HG03196 (cell line): ENCODE measurements around the gene UTS2B.
A peak's percentile ranks its signal among the peaks of the same experiment; 100 is the strongest.
"Not testable (repeated sequence)": the region's sequence is repeated elsewhere in the genome, so short reads cannot be mapped to it uniquely, and the experiment has no call there.

Experiments
- ATAC-seq: cut with Tn5 transposase; IDR thresholded peaks from one replicate; pipeline ENCODE4 v1.9.1; 2021; ENCODE audit not compliant: unreplicated experiment

UTS2B gene

DNA sequence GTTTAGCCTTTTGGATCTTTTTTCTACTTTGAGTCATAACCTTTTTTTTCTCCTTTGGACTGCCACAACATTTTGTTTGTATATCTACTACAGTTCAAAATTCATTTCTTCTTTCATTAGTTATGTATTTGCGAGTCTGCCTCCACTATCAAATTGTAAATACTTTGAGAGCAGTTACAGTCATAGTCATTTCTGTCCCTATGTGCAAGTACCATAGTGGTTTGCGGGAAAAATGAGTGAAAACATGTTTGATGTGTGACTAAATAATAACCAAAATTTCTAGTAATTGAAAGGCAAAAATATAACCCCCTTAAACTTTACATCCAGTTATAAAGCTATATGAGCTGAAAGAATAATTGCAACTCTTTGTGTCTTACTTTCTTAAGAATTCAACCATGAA, 46.9 kb downstream of the UTS2B start:
- ATAC-seq = no peak

DNA sequence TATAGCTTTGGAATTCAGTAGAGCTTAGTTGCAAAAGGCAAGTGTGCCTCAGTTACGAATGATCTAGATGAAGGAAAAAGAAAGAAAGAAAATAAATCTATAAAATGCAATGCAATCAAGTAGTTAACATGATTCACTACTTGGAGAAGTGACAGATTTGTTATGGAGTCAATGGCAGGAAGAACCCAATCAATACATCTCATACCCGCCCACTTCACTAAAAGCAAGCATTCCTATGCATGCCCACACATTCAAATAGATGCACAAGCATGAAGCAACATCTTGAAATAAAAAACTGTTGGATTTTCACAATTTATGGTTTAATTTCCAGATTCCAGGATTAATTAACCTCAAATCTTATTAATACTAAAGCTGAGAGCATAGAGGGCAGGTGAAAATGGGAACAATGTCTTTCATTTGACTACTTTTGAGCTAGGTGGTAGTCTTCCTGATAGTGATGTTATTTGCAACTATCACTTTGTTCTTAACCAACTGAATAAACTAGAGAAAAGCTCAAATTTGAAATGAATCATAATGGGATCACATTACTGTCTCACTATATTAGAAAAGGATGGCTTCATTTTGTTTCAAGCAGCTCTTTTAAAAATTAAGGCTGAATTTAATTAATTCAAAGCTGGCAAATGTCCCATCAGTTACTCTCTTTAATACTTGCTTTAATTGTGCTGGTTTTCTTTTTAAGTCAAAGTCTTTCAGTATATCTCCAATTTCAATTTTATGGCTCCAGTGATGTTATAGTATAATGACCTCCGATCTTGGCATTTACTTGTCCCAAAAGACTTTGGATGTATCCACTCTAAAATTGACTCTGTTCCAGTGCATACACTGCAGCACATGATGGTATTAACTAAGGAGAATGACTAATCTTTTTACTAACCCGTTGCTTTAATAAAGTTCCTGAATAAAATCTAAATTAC, 47.8 kb downstream of the UTS2B start:
- ATAC-seq = no peak

DNA sequence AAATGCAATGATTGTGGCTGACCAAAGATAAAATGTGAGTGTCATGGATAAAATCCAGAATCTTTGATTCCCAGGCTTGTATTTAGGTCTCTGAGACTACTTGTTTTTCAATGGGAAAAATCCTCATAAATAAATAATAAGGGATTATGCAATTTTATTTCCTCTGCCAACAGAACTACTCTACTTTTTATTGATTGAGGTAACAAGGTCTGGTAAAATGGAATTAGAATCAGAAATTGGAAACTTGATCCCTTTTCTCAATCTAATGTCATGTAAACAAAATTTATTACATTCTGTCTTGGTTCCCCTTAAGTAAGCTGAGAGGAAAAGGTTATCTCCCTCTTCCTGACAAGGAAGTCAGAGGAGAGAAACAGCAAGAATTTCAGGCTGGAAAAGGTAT, 49.4 kb downstream of the UTS2B start:
- ATAC-seq = no peak

DNA sequence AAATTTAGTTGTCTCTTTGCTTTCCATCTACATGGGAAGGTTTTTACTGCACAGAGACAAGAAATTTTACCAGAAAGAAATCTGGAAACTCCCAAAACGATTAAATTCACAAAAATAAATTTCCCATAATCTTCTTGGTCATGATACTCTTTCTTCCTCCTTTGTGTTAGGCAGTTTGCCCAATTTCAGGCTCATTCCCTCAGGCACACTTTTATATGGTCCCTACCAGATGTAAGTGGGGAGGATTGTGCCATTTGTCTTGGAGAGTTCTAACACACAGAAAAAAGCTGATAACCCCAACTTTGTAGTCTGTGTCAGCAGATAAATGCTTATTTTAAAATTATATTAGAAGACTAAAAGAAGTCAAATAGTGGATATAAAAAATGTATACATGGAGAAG, 50.2 kb downstream of the UTS2B start:
- no peak for ATAC-seq

DNA sequence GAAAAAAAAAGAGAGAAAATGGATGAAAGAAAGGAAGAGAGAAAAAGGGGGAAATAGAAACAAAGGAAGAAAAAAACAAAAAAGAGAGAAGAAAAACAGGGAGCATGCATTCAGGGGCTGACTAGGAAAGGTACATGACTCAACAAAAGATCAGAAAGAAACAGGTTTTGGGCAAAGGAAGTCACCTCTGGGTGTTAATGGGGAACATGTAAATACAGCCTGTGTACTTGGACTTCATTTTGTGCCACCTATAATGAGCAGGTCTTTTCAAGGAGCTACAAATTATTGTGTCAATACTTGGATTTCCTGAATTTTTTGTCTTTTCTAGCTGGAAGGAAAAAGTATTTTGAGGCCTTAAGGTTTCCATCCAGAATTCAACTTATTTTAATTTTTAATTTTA, 54.6 kb downstream of the UTS2B start:
- ATAC-seq = no peak

DNA sequence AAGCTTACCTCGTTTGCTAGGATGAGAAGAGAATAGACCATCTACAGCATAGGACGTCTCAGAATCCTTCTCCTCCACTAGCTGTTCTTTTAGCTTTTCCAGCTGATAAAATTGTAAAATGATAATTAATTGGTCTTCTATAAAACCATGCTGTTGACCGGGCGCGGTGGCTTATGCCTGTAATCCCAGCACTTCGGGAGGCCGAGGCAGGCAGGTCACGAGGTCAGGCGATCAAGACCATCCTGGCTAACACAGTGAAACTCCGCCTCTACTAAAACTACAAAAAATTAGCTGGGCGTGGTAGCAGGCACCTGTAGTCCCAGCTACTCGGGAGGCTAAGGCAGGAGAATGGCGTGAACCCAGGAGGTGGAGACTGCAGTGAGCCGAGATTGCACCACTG, 55.1 kb downstream of the UTS2B start:
- not testable (repeated sequence) for ATAC-seq

DNA sequence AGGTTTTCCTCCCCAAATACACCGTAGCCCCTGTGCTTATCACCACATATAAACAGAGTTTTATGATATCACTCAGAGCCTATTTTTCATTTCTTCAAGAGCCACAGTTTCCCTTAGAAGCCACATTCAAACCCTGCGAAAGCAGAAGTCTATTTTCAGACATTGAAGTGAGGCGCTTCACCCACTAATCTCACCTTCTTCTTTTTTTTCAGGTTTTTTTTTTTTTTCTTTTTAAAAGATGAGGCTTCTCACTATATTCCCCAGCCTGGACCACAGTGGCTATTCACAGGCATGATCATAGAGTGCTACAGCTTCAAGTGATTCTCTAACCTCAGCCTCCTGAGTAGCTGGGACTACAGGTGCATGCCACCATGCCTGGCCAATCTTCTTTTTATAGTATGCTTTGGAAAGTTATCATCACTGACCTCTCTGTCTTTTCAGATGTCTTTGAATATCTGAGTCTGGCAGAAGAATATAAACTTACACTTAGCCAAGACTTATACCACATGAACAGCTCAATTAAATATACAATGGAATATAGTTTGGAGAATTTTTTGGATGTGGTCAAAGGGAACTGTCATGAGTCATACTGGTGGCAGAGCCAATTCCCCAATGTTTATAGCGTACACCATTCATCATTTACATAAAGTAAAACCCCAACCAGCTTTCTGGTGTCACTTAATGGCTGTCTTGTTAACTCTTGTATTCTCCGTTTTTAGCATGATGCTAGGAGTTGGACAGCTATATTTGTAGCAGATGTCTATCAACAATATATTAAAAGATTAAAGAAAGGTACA, 60.8 kb downstream of the UTS2B start:
- peak; percentile 68 for ATAC-seq

DNA sequence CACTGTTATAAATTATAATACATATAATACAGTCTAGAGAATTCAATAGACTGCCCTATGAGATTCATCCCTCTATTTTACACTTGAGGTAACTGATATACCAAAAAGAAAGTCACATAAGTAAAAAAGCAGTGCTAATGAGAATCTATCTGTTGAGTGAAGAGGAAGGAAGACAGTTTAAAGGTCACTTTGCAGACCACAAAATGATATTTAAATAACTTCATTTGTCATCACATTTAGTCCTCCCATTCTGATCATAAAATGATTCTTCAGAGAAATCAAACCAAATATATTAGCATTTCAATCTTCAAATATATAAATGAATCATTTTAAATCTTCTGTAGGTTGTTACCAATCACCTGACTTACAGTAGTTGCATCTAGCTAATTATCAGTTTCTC, 61.6 kb downstream of the UTS2B start:
- no peak for ATAC-seq

DNA sequence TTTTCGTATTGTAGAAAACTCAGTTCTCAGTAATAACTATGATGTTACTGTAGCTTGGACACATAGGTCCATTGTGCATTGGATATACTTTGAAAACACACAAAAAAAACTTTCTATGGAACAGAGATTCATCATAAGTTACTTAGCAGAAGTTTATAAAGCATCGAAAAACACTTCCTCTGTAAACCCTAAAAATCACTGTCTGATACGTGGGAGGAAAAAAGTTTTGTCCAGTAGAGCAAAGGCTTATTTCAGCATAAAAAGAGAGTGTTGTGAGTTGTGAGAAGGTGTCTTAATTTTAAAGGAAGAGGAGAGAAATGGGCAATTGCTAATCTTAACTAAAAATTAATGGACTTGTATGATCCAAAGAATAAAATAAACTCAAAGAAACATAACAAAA, 66.5 kb downstream of the UTS2B start:
- no peak for ATAC-seq

DNA sequence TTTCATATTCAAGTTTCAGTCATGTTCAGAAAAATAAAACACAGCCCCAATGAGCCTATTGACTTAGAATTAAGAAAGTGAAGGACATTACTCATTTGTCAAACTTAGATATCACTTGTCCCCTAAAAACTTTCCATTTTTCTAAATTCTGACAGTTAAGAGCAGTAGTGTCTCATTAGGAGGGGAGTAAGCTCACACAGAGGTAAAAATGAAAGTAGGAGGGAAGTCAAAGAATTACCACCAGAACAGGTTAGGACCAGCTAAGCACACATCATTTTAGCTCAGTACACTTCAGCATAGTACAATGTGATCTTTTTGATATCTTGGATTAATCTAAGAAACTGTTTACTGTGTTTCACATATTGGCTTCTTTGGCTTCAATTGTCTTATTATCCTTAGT, 67.0 kb downstream of the UTS2B start:
- ATAC-seq = peak; percentile 85

DNA sequence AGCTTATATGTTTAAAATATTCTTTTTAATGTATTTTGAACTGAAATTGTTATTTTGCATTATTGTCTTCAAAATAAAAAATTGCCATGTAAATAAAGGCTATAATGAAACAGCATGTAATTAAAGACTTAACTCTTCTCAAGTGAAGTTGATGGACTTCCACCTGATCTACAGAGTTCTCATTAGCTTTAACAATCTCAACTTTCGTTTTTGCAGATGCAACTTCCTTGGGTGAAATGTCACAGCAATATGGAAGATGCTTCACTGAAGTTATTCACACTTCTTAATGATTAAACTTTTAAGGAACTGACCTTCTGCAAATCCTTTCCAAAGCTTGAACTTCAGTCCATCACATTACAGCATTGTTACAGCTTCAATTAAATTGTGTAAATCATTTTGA, 67.7 kb downstream of the UTS2B start:
- ATAC-seq = no peak

DNA sequence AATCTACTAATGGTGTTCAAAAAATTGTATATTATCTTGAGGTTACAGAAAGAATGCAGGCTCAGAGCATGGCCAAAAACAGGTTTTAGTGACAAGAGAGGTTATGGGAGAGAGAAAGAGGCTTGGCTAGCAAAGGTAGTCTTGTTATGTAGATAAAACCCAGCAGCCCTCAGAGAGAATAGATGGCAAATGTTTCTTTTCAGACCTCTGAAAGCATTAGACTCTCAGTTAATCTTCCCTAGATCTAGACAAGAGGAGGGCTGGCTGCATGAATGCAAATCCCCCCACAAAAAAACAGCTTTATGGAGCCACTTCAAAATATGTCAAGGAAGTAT, 69.1 kb downstream of the UTS2B start:
- no peak for ATAC-seq

DNA sequence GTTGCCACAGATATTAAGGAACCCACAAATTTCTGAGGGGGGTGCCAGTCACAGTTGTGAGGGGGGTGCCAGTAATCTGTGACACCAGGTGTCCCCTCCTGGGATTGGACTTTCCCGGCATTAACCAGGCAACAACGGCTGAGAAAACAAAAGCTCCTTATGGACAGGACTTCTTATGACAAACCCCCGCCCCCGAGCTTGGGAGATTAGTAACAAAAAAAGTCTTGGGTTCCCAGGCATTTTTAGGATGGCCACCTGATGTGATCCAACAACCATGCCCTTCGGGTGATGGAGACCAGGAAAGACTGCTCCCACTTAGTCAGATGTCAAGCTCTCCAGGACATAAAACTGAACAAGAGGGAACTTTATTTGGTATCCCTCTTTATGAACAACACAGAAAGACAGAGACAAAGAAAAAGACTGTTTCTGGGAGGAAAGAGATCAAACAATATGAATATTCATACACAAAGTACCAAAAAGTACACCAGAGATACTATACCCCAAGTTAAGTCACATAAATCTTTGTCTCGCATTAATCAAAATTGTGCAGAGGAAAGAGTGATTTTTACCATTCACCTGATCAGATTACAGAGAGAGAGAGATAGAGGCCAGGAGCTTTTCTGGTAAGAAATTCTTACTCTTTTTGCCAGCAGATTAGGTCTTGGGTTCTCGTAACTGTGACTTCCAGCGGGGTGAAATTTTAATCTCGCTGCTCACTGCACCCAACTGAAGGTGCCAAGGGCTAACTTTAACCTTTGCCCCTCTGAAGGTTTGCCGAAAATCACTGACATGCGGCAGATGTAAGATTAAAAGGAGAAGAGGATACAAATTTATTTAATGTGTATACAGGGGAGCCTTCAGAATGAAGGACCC, 69.7 kb downstream of the UTS2B start:
- no peak for ATAC-seq

DNA sequence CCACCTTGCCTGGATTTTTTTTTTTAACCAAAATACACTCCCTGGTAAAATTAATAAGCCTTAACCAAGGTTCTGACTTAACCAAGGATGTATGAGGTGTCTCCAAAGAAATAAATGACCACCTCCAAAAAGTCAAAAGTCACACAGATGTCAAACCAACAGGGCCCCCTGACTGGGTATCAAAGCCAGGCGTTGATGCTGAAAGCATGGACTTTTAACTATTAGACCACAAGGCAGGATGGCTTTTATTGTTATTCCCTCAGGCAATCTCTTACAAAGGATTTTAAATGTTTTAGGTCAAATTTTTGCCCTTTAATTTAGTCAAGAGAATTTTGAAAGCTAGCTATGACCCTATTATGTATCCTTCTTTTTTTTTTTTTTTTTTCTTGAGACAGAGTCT, 70.8 kb downstream of the UTS2B start:
- ATAC-seq = no peak

DNA sequence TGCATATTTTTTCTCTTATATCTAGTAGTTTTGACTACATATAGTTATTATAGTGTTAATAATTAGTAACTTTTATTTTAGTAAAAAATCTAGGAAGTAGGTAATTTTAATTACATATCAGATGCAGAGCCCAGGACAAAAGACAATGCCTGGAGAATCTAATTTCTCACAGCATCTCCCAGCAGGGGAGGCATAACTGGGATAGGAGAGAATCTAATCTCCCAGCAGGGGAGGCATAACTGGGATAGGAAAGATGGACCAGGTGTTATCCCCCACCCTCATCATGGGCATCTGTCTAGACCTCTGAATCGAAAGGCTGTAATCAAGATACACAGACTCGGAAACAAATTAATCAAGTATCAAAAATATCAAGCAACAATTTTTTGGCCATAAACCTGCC, 73.0 kb downstream of the UTS2B start:
- ATAC-seq = no peak

DNA sequence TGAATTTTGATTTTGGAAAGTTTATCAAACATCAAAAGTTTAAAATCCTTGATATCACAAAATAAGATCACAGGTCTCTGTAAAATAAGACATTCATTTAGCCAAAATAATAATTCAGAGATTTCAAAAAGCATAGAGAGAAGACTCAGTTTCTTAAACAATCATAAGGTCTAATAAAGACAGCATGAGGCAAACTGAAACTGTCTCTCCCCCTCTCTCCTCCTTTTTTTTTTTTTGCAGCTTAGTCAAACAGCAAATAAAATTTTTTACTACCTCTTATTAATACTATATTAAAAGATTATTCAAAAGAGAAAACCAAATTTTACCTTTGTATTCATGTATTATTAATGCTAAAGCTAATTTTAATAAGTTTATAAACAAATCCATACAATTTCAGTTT, 73.9 kb downstream of the UTS2B start:
- no peak for ATAC-seq

DNA sequence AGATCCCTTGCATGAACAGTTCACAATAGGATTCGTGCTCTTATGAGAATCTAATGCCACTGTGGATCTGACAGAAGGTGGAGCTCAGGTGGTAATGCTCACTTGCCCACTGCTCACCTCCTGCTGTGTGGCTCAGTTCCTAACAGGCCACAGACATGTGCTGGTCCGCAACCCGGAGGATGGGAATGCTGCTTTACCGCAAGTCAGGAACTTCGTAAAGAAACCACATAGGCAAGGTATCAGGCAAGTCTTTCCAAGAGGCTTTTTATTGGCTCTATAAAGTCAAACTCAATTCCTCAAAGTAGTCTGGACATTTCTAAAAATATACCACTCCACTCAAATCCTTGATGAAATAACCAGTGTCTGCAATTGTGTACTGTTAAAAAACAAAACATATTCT, 75.2 kb downstream of the UTS2B start:
- ATAC-seq = no peak

DNA sequence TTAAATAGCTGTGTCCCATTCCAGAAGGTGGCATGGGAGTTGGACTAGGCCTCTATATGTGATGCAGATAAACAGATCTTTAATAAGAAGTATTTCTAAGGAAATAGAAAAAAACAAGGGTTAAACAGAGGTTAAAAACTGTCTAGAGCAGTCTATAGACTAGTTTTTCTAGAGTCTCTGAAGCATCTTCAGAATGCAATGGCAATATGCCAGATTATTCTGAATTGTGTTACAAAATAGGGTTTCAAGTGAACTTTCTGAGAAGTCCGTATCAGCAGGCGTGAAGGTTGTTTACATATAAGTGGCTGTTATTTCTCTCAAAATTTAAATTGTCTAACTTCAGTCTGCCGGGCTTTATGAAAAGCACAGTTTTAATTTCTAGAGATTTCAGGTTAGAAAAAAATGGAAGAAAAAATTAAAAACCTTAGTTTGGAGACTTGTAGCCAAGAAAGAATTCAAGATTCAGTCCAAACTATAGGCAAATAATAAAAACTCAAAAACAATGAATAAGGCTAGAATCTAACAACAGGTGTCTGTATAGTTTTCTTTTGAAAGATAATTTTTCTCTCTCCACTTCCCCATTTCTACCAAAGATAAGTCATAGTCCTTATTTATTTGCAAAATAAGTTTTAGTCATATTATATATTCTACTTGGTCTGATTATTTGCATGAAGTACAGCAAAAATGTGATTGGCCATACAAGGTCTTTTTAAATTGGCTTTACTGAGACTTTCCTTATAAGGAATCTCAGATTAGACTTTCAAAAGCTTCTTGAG, 76.0 kb downstream of the UTS2B start:
- no peak for ATAC-seq

DNA sequence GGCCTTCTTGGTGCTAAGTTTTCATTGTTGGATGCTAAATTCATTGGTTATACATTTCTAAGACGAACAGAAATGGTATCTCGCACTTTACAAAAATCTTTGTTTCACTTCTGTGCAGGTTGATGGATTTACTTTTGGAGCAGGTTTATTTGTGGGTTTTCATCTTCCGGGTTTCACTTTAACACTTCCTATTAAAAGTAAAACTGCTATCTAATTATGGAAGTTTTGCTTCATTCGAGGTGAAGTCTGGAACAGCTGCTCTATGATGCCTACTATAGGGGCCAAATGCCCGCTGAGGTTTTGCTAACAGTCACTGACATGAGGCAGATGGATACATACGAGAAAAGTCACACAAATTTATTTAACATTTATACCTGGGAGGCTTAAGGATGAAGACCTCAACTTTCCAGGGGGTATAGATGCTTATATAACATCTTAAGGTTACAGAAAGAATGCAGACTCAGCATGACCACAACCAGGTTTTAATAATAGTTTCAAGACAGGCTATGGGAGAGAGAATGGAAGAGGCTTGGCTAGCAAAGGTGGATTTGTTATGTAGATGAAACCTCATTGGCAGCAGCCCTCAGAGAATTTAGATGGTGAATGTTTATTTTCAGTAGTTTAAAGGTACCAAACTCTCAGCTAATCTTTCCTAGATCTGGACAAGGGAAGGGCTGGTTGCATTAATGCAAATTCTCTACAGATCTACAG, 77.1 kb downstream of the UTS2B start:
- peak; percentile 50 for ATAC-seq

DNA sequence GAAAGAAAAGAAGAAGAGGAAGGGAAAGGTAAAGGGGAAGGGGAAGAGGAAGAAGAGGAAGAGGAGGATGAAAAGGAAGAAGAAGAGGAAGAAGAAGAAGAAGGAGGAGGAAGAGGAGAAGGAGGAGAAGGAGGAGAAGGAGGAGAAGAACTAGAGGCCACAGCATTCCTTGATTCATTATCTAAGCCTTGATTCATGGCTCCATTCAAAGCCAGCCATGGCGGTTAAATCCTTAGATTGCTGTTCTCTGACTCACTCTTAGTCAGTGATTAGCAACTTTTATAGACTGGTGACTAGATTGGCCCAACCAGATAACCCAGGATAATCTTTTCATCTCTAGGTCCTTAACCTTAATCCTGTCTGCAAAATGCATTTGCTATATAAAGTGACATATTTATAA, 83.7 kb downstream of the UTS2B start:
- no peak for ATAC-seq
